UCSD-AML1 (cell line): Measurements from ENCODE around the gene CACNA1I.

Experiments used
- DNase-seq: peaks from one replicate; lab custom pipeline; 2025; ENCODE audit not compliant: unreplicated experiment; lab: John Stamatoyannopoulos, UW

CACNA1I gene

GRCh38 chr22:39621826-39622225, 51.3 kb downstream of the CACNA1I start:
- DNase-seq = no peak

GRCh38 chr22:39622881-39623367, 52.4 kb downstream of the CACNA1I start:
- peak; percentile 29 for DNase-seq

- no peak for DNase-seq
Measured at GRCh38 chr22:39623603-39624500, 53.3 kb downstream of the CACNA1I start.

GRCh38 chr22:39624501-39624821, 53.9 kb downstream of the CACNA1I start:
- no peak for DNase-seq

- no peak for DNase-seq
Measured at GRCh38 chr22:39625569-39626537, 55.3 kb downstream of the CACNA1I start.

- DNase-seq = no peak
Measured at GRCh38 chr22:39627208-39627607, 56.7 kb downstream of the CACNA1I start.

- DNase-seq = no peak
Measured at GRCh38 chr22:39627865-39628562, 57.5 kb downstream of the CACNA1I start.

GRCh38 chr22:39628563-39629080, 58.1 kb downstream of the CACNA1I start:
- DNase-seq = no peak

GRCh38 chr22:39629851-39630250, 59.3 kb downstream of the CACNA1I start:
- no peak for DNase-seq

GRCh38 chr22:39630721-39631120, 60.2 kb downstream of the CACNA1I start:
- no peak for DNase-seq

- no peak for DNase-seq
Measured at GRCh38 chr22:39631381-39632286, 61.1 kb downstream of the CACNA1I start.

GRCh38 chr22:39634530-39635405, 64.2 kb downstream of the CACNA1I start:
- no peak for DNase-seq

GRCh38 chr22:39635719-39636118, 65.2 kb downstream of the CACNA1I start:
- no peak for DNase-seq

- no peak for DNase-seq
Measured at GRCh38 chr22:39638958-39639357, 68.4 kb downstream of the CACNA1I start.

GRCh38 chr22:39641660-39642310, 71.2 kb downstream of the CACNA1I start:
- no peak for DNase-seq

- no peak for DNase-seq
Measured at GRCh38 chr22:39643311-39644083, 72.9 kb downstream of the CACNA1I start.

GRCh38 chr22:39645532-39645931, 75.0 kb downstream of the CACNA1I start:
- no peak for DNase-seq
